Neural progenitor cell (in vitro differentiated cells): ENCODE measurements around the gene MTHFD2L.

Experiments
- CTCF ChIP-seq: fragments of 200-600 bp; sonication (generic); IDR thresholded peaks from 2 replicates; pipeline ENCODE4 v1.5.1; 2017; ENCODE audit warnings: antibody characterized with exemption, mild to moderate bottlenecking
- EZH2 ChIP-seq: fragments of 200-600 bp; sonication (generic); IDR thresholded peaks from 2 replicates; pipeline ENCODE4 v1.6.1; 2017; ENCODE audit warnings: antibody characterized with exemption, mild to moderate bottlenecking, moderate library complexity

GRCh38 chr4:74188912-74189311 is 31.0 kb downstream of the MTHFD2L start:
- TF ChIP-seq CTCF (no peak), EZH2 (no peak)
